Measurements from ENCODE around the gene IKZF1.
A peak's percentile ranks its signal among the peaks of the same experiment; 100 is the strongest.

IKZF1 gene

DNA sequence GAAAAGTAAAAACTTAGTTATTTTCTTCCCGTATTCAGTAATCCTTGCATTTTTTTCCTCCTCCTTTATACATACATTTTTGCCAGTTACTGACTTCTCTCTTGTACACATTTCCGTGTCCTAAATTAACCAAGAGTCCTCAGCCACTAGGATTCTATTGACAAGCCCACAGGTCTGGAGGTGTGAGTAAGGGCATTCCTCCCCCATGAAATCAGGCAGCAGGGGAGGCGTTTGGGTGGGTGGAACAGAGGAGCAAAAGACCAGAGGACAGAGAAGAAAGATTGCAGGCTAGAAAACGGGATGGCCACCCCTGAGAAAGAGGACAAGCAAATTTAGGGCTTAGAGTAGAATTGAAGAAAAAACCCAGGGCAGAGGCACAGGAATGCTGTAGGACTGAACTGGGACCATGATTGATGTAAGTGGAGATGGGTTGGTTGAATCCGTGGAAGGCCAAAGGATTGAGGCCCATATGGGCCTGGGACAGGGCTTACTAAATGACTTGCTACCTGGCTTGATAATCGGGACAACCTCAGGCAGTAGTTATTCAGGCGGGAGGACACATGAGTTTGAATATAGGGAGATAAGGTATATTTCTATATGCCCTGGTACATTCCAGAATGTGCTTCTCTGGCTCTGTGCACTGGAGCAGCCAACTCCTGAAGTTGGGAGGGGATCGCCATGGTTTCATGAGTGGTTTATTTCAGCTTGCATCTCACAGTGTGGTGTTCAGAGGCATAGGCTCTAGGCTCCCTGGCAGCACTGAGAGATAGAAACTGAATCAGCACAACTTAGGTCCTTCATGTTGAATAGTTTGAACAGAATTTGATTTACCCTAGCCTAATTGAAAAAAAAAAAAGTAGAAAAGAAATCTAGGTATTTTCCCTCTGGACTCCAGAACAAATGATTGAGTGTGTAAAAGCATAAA, 28.0 kb downstream of the IKZF1 start:
- TF ChIP-seq POLR2A (IDR thresholded peaks at IDR 0.05; ENCODE audit: extremely low read depth, insufficient read length): no peak
- no peak for TF ChIP-seq MAX (IDR thresholded peaks at IDR 0.05; ENCODE audit: low read depth, low read length)
- TF ChIP-seq CTCF (IDR thresholded peaks at IDR 0.05; ENCODE audit: low read depth, low read length): no peak
- no peak for TF ChIP-seq MYC (IDR thresholded peaks at IDR 0.05; ENCODE audit: low read depth, low read length)
- peak overlapping the region; percentile 42 for H3K4me3 ChIP-seq (ENCODE audit: low read depth, low read length)

GRCh38 chr7:50333221-50333651, 28.7 kb downstream of the IKZF1 start:
- TF ChIP-seq MYC (IDR thresholded peaks at IDR 0.05; ENCODE audit: low read depth, low read length) (peak; percentile 29; the same call in 1 of the 2 replicates), MAX (IDR thresholded peaks at IDR 0.05; ENCODE audit: low read depth, low read length) (peak; percentile 45; the same call in 1 of the 2 replicates), POLR2A (IDR thresholded peaks at IDR 0.05; ENCODE audit: extremely low read depth, insufficient read length) (no peak), CTCF (IDR thresholded peaks at IDR 0.05; ENCODE audit: low read depth, low read length) (no peak)
- DNase-seq (ENCODE audit: low read depth): peak; percentile 96
- H3K4me3 ChIP-seq (ENCODE audit: low read depth, low read length): peak overlapping the region; percentile 42

More for the DNA sequence above, 28.0 kb downstream of the IKZF1 start:
- peak; percentile 50 for DNase-seq (ENCODE audit: low read depth)

GRCh38 chr7:50334341-50334994, 30.0 kb downstream of the IKZF1 start:
- DNase-seq (ENCODE audit: low read depth): no peak
- TF ChIP-seq POLR2A (IDR thresholded peaks at IDR 0.05; ENCODE audit: extremely low read depth, insufficient read length) (no peak), MYC (IDR thresholded peaks at IDR 0.05; ENCODE audit: low read depth, low read length) (no peak), CTCF (IDR thresholded peaks at IDR 0.05; ENCODE audit: low read depth, low read length) (no peak), MAX (IDR thresholded peaks at IDR 0.05; ENCODE audit: low read depth, low read length) (peak; percentile 38)
- peak overlapping the region; percentile 42 for H3K4me3 ChIP-seq (ENCODE audit: low read depth, low read length)

- DNase-seq (ENCODE audit: low read depth): no peak
- no peak for TF ChIP-seq MYC (IDR thresholded peaks at IDR 0.05; ENCODE audit: low read depth, low read length)
- TF ChIP-seq MAX (IDR thresholded peaks at IDR 0.05; ENCODE audit: low read depth, low read length): no peak
- no peak for TF ChIP-seq CTCF (IDR thresholded peaks at IDR 0.05; ENCODE audit: low read depth, low read length)
- TF ChIP-seq POLR2A (IDR thresholded peaks at IDR 0.05; ENCODE audit: extremely low read depth, insufficient read length): no peak
- no peak overlapping the region for H3K4me3 ChIP-seq (ENCODE audit: low read depth, low read length)
Measured at GRCh38 chr7:50335230-50335794, 30.8 kb downstream of the IKZF1 start.

DNA sequence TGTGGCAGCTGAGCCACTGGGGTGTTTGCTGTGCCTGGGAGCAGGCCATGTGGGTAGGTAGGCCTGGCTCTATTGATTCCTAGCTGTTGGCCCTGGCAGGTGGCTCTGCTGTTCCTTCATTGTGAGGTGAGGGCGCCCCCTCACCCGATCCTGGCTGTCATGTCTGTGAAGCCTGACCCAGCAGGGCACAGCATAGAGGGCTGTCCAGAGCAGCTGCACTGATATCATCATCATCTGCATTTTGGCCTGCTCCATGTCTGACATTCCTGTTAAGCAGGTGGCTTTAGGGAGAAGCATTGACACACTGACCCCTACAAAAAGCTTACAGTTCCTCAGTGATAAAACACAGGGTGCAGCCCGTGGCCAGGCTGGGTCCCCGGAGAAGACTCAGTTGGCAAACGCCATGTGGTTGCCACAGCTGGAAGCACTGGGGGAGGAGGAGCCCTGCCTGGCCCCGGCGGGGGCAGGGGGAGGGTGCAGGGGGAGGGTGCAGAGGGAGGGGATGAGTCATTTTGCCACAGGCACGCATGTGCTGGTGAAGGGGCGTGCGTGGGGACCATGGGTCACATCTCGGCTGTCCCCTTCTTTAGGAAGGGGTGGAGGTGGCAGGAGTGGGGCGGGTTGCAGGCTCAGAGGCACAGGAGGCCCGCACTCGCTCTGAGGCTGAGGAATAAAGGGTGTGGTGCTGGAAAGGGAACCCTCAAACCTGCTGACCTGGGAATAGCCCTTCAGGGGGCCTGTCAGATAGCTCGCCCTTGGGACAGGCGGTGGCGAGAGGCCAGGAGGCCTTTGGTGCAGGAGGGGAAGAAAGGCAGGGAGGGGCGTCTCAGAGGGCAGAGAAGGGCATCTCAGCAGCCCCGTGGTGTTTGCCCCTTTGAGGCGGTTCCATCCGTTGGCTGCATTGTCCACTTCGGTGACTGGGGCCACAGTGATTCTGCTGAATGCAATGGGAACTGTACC, 31.6 kb downstream of the IKZF1 start:
- TF ChIP-seq MYC (IDR thresholded peaks at IDR 0.05; ENCODE audit: low read depth, low read length) (peak; percentile 94), MAX (IDR thresholded peaks at IDR 0.05; ENCODE audit: low read depth, low read length) (peak; percentile 89), CTCF (IDR thresholded peaks at IDR 0.05; ENCODE audit: low read depth, low read length) (peak; percentile 45), POLR2A (IDR thresholded peaks at IDR 0.05; ENCODE audit: extremely low read depth, insufficient read length) (no peak)
- DNase-seq (ENCODE audit: low read depth): peak; percentile 99
- H3K4me3 ChIP-seq (ENCODE audit: low read depth, low read length): no peak overlapping the region
